ENCODE measurements around the gene CACNA1D.
"Not testable (repeated sequence)": the region's sequence is repeated elsewhere in the genome, so short reads cannot be mapped to it uniquely, and the experiment has no call there.

CACNA1D gene

GRCh38 chr3:53658613-53659193 is 164.3 kb downstream of the CACNA1D start:
- no peaks in the 10 kb centered on the region for H3K36me3 ChIP-seq (ENCODE audit: insufficient read depth, low read length)
- H3K9me3 ChIP-seq (ENCODE audit: insufficient read depth, low read depth, low read length) = no peaks in the 10 kb centered on the region
- WGBS = 87% methylated on average over 6 of the region's 6 CpGs
- H3K9ac ChIP-seq (ENCODE audit: low read depth, low read length) = no peak overlapping the region
- H3K4me3 ChIP-seq (ENCODE audit: low read length) = no peak overlapping the region
- H3K4me1 ChIP-seq (ENCODE audit: insufficient read depth, low read length) = no peaks in the 10 kb centered on the region
- H3K27ac ChIP-seq (ENCODE audit: low read depth, low read length) = no peak overlapping the region
- no peaks in the 10 kb centered on the region for H3K27me3 ChIP-seq (ENCODE audit: insufficient read depth, low read length)

DNA sequence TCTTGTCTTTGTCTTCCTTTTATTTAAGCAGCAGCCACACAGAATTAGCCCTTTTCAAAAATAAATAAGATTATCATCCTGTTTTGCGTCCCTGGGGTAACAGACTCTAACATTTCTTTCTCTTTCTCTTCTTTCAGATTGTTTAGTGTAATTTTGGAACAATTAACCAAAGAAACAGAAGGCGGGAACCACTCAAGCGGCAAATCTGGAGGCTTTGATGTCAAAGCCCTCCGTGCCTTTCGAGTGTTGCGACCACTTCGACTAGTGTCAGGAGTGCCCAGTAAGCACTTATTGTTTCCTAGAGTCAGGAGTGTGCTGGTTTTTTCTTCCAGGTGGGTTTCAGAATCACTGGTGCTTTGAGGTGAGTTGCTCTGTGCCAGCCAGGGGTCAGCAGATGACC is 165.6 kb downstream of the CACNA1D start:
- WGBS = 91% methylated on average over 7 of the region's 7 CpGs
- H3K27me3 ChIP-seq (ENCODE audit: insufficient read depth, low read length) = no peaks in the 10 kb centered on the region

DNA sequence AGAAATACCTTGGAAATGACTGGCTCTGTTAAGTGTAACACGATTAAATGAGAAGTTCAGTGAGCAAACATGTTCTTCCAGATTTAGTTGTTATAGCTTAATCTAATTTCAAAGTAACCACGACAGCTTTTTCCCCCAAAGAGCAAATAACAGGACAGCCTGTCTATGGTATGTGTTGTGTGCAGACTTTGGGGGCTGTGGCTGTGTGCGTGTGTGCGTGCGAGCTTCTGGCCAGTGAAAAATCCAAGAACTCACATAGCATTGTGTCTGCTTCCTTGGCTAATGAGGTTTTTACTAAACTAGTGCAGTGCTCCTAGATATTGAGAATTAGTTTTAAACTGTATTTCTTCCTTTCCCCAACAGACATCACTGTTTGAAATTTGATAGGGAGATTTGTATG is 167.1 kb downstream of the CACNA1D start:
- H3K9ac ChIP-seq (ENCODE audit: low read depth, low read length) = no peak overlapping the region
- WGBS = 100% methylated on average over 4 of the region's 5 CpGs
- H3K9me3 ChIP-seq (ENCODE audit: insufficient read depth, low read depth, low read length) = no peaks in the 10 kb centered on the region
- H3K27ac ChIP-seq (ENCODE audit: low read depth, low read length) = no peak overlapping the region
- no peaks in the 10 kb centered on the region for H3K4me1 ChIP-seq (ENCODE audit: insufficient read depth, low read length)
- H3K27me3 ChIP-seq (ENCODE audit: insufficient read depth, low read length) = no peaks in the 10 kb centered on the region
- no peak overlapping the region for H3K4me3 ChIP-seq (ENCODE audit: low read length)
- no peaks in the 10 kb centered on the region for H3K36me3 ChIP-seq (ENCODE audit: insufficient read depth, low read length)

More for the DNA sequence above, 165.6 kb downstream of the CACNA1D start:
- Histone ChIP-seq H3K4me1 (ENCODE audit: insufficient read depth, low read length) (no peaks in the 10 kb centered on the region), H3K9ac (ENCODE audit: low read depth, low read length) (no peak overlapping the region), H3K36me3 (ENCODE audit: insufficient read depth, low read length) (no peaks in the 10 kb centered on the region), H3K4me3 (ENCODE audit: low read length) (no peak overlapping the region), H3K27ac (ENCODE audit: low read depth, low read length) (no peak overlapping the region), H3K9me3 (ENCODE audit: insufficient read depth, low read depth, low read length) (no peaks in the 10 kb centered on the region)

DNA sequence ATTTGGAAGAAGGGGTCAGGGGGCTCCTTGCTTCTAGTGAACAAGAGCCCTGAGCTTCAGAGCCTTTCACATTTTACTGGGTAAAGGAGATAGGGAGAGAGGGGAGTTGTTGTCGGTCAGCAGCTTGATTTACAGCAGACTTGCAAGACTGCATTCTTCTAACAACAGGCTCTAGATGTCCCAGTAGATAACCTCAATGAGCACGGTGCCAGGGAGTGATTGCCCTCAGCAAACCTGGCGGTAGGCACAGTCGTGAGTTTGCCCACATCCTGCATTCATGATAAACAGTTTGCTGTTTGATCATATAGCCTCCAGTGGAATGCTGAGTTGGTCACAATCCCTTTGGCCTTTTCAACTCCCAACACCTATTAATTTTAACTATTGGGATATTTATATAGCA is 170.4 kb downstream of the CACNA1D start:
- H3K4me3 ChIP-seq (ENCODE audit: low read length); H3K4me1 ChIP-seq (ENCODE audit: insufficient read depth, low read length); H3K27ac ChIP-seq (ENCODE audit: low read depth, low read length); H3K9ac ChIP-seq (ENCODE audit: low read depth, low read length); H3K9me3 ChIP-seq (ENCODE audit: insufficient read depth, low read depth, low read length); H3K27me3 ChIP-seq (ENCODE audit: insufficient read depth, low read length); H3K36me3 ChIP-seq (ENCODE audit: insufficient read depth, low read length): not testable (repeated sequence)
- WGBS = 90% methylated on average over 4 of the region's 4 CpGs

- H3K27me3 ChIP-seq (ENCODE audit: insufficient read depth, low read length) = no peaks in the 10 kb centered on the region
- H3K4me3 ChIP-seq (ENCODE audit: low read length) = no peak overlapping the region
- H3K36me3 ChIP-seq (ENCODE audit: insufficient read depth, low read length) = no peaks in the 10 kb centered on the region
- H3K9ac ChIP-seq (ENCODE audit: low read depth, low read length) = no peak overlapping the region
- 90% methylated on average over 12 of the region's 12 CpGs for WGBS
- H3K9me3 ChIP-seq (ENCODE audit: insufficient read depth, low read depth, low read length) = no peaks in the 10 kb centered on the region
- no peak overlapping the region for H3K27ac ChIP-seq (ENCODE audit: low read depth, low read length)
- H3K4me1 ChIP-seq (ENCODE audit: insufficient read depth, low read length) = no peaks in the 10 kb centered on the region
Measured at GRCh38 chr3:53665608-53666425, 171.4 kb downstream of the CACNA1D start.

DNA sequence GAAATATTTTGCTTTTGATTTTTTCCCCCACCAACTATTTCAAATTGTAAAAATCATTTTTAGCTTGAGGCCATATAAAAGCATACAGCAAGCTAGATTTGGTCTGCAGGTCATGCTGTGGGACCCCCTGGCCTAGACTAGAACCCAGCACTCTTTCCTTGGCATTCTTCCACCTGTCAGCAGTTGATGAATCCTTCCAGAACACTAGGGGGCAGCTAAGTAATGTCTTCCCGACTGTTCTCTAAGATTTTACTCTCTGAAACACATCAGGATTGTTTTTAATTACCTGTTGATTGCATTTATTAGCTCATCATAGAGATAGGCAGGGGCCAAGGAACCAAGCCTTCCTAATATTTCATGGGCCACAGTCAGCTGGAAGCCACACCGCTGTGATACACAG is 174.5 kb downstream of the CACNA1D start:
- H3K27ac ChIP-seq (ENCODE audit: low read depth, low read length) = no peak overlapping the region
- no peaks in the 10 kb centered on the region for H3K9me3 ChIP-seq (ENCODE audit: insufficient read depth, low read depth, low read length)
- no peaks in the 10 kb centered on the region for H3K36me3 ChIP-seq (ENCODE audit: insufficient read depth, low read length)
- no peak overlapping the region for H3K4me3 ChIP-seq (ENCODE audit: low read length)
- H3K9ac ChIP-seq (ENCODE audit: low read depth, low read length) = no peak overlapping the region
- H3K27me3 ChIP-seq (ENCODE audit: insufficient read depth, low read length) = no peaks in the 10 kb centered on the region
- WGBS = 40% methylated on average over 2 of the region's 2 CpGs
- no peaks in the 10 kb centered on the region for H3K4me1 ChIP-seq (ENCODE audit: insufficient read depth, low read length)

GRCh38 chr3:53670721-53671120 is 176.3 kb downstream of the CACNA1D start:
- Histone ChIP-seq H3K27ac (ENCODE audit: low read depth, low read length) (no peak overlapping the region), H3K4me1 (ENCODE audit: insufficient read depth, low read length) (no peaks in the 10 kb centered on the region), H3K27me3 (ENCODE audit: insufficient read depth, low read length) (no peaks in the 10 kb centered on the region), H3K9me3 (ENCODE audit: insufficient read depth, low read depth, low read length) (no peaks in the 10 kb centered on the region), H3K4me3 (ENCODE audit: low read length) (no peak overlapping the region), H3K36me3 (ENCODE audit: insufficient read depth, low read length) (no peaks in the 10 kb centered on the region), H3K9ac (ENCODE audit: low read depth, low read length) (no peak overlapping the region)
- 89% methylated on average over 3 of the region's 3 CpGs for WGBS

DNA sequence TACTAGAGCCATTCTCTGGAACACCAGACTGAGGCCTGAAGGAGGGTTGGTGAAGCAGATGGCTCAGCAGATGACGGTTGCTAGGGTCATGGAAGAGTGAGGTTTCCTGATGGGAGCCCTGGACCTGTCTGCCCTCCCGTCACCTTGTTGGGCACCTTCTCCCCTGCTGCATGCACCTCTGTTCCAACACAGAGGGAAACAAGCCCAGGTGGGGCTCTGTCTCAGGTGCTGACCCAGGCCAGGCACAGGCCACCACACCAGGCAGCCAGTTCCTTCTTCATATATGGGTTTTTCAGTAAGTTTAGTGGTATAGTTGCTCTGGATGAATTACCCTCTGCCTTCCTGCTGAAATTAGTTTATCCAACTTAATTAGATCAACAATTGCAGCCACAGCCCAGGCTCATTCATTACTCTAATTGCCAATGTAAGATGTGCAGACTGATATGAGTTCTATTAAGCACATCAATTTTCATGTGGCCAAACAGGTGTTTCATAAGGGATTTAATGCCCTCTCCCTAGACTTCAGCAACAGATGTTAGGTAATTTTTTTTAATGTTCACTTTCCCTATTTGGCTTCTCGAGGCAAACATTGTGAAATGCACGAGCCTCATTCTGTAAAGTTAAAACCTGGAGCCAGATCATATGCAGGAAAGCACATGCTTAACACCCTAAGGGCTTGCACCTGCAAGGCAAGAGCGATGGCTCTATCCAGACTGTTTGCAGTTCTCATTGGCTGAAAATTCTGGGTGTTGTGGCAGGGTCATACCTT is 177.0 kb downstream of the CACNA1D start:
- Histone ChIP-seq H3K27me3 (ENCODE audit: insufficient read depth, low read length) (no peaks in the 10 kb centered on the region), H3K9ac (ENCODE audit: low read depth, low read length) (no peak overlapping the region), H3K36me3 (ENCODE audit: insufficient read depth, low read length) (no peaks in the 10 kb centered on the region), H3K27ac (ENCODE audit: low read depth, low read length) (no peak overlapping the region), H3K4me1 (ENCODE audit: insufficient read depth, low read length) (no peaks in the 10 kb centered on the region), H3K4me3 (ENCODE audit: low read length) (no peak overlapping the region), H3K9me3 (ENCODE audit: insufficient read depth, low read depth, low read length) (no peaks in the 10 kb centered on the region)
- WGBS = 88% methylated on average over 5 of the region's 5 CpGs

GRCh38 chr3:53671961-53672299 is 177.5 kb downstream of the CACNA1D start:
- Histone ChIP-seq H3K36me3 (ENCODE audit: insufficient read depth, low read length) (no peaks in the 10 kb centered on the region), H3K9me3 (ENCODE audit: insufficient read depth, low read depth, low read length) (no peaks in the 10 kb centered on the region), H3K27ac (ENCODE audit: low read depth, low read length) (no peak overlapping the region), H3K27me3 (ENCODE audit: insufficient read depth, low read length) (no peaks in the 10 kb centered on the region), H3K9ac (ENCODE audit: low read depth, low read length) (no peak overlapping the region), H3K4me3 (ENCODE audit: low read length) (no peak overlapping the region), H3K4me1 (ENCODE audit: insufficient read depth, low read length) (no peaks in the 10 kb centered on the region)
- 88% methylated on average over 1 of the region's 1 CpG for WGBS

DNA sequence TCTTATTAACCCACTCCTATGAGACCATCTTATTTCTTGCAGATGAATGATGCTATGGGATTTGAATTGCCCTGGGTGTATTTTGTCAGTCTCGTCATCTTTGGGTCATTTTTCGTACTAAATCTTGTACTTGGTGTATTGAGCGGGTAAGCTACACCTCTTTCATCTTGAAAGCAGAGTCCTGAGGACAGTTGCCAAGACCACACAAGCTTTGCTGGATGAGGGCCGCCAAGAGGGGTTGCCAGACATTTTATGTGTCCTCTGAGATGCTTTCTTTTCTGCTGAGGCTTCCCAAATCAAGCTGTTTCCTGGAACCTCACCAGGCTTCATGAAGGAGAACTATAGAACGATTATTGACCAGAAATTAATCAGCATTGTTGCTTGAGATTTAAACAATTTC is 178.6 kb downstream of the CACNA1D start:
- Histone ChIP-seq H3K27me3 (ENCODE audit: insufficient read depth, low read length) (no peaks in the 10 kb centered on the region), H3K4me3 (ENCODE audit: low read length) (no peak overlapping the region), H3K27ac (ENCODE audit: low read depth, low read length) (no peak overlapping the region), H3K9ac (ENCODE audit: low read depth, low read length) (no peak overlapping the region), H3K36me3 (ENCODE audit: insufficient read depth, low read length) (no peaks in the 10 kb centered on the region), H3K9me3 (ENCODE audit: insufficient read depth, low read depth, low read length) (no peaks in the 10 kb centered on the region), H3K4me1 (ENCODE audit: insufficient read depth, low read length) (no peaks in the 10 kb centered on the region)
- whole genome bisulfite sequencing = 95% methylated on average over 5 of the region's 5 CpGs

GRCh38 chr3:53673722-53674350 is 179.4 kb downstream of the CACNA1D start:
- Histone ChIP-seq H3K9me3 (ENCODE audit: insufficient read depth, low read depth, low read length) (no peaks in the 10 kb centered on the region), H3K27ac (ENCODE audit: low read depth, low read length) (no peak overlapping the region), H3K4me1 (ENCODE audit: insufficient read depth, low read length) (no peaks in the 10 kb centered on the region), H3K9ac (ENCODE audit: low read depth, low read length) (no peak overlapping the region), H3K4me3 (ENCODE audit: low read length) (no peak overlapping the region), H3K36me3 (ENCODE audit: insufficient read depth, low read length) (no peaks in the 10 kb centered on the region), H3K27me3 (ENCODE audit: insufficient read depth, low read length) (no peaks in the 10 kb centered on the region)
- 91% methylated on average over 9 of the region's 10 CpGs for WGBS

All from HUES64 (cell line).